T-helper 2 cell (primary cell): Measurements from ENCODE around the gene CTAG1A.
A peak's percentile ranks its signal among the peaks of the same experiment; 100 is the strongest.
"Not testable (repeated sequence)": the region's sequence is repeated elsewhere in the genome, so short reads cannot be mapped to it uniquely, and the experiment has no call there.

Experiments used
- DNase-seq, 5 experiments: peaks; one replicate each; pipeline versions ENCODE4 v3.0.0 to v3.0.0-alpha.2; 2012 to 2022

Gene CTAG1A

DNA sequence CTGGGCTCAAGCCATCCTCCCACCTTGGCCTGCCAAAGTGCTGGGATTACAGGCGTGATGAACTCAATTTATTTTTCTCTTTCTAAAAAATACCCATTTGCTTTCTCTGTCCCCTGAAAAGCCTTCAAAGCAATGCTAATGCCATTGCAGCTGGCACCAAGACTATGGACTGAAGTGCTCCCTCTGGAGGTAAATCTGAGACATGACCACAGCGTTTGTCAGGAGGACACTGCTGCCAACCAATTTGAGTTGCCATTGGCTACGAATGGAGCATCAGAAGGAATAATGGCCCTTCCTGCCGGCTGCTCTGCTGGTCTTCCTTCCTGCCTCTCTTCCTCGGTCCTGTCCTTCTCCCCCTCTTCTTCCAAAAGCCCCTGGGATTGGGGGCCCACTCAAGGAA, 9.9 kb upstream of the CTAG1A start:
- not testable (repeated sequence) for DNase-seq

DNA sequence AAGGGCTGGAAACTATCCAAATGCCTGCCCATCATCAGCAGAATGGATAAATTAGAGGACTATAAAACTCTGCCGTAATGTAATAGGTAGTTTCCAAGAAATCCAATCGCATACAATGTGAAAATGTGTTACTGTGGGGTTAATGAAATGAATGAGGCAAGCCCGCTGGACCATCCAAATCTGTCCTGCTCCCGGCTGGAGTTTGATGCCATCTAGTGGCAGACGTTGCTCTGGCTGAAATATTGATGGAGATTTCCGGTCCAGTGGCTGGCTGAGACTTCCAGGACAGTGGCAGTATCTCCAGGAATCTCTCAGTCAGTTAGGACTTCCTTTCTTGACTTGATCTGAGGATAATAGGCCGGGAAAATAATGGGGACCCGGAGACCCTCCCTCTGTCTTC, 1.9 kb upstream of the CTAG1A start:
- not testable (repeated sequence) for DNase-seq

DNA sequence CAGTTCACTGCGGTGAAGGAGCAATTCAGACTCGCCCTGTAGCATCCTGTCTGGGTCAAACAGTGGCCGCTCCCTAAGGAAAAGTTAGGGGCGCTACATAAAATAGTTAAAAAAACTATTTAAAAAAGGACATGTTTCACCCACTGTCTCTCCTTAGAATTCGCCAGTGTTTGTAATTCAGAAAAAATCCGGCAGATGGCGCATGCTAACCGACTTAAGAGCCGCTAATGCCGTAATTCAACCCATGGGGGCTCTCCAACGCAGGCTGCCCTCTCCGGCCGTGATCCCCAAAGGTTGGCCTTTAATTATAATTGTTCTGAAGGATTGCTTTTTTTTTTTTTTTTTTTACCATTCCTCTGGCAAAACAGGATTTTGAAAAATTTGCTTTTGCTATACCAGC, 5.5 kb downstream of the CTAG1A start:
- DNase-seq: not testable (repeated sequence)

DNA sequence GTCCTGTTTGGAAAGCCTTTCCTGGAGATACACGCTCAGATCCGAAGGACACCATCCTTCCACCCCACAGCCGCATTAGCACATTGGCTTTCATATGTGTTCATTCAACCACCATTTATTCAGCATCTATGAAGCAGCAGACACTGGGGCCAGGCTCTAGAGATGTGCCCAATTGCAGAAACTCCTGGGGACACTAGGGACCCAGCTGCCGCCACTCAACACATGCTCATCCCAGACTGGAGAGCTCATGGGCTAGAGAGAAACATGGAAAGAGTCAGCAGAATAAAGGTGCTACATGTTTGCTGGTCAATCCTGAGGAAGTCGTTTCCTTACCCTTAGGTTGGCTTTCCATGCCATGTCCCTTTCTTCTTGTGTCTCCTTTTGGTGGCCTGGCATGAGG, 7.6 kb downstream of the CTAG1A start:
- DNase-seq: no peak

DNA sequence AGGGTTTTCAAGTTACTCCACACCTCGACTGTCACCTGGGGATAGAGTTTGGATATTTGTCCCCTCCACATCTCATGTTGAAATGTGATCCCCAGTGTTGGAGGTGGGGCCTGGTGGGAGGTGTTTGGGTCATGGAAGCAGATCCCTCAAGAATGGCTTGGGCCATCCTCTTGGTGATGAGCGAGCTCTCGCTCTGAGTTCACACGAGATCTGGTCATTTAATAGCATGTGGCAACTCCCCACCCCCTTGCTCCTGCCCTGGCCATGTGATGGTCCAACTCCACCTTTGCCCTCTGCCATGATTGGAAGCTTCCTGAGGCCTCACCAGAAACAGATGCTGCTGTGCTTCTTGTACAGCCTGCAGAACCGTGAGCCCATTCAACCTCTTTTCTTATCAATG, 8.3 kb downstream of the CTAG1A start:
- DNase-seq: no peak

DNA sequence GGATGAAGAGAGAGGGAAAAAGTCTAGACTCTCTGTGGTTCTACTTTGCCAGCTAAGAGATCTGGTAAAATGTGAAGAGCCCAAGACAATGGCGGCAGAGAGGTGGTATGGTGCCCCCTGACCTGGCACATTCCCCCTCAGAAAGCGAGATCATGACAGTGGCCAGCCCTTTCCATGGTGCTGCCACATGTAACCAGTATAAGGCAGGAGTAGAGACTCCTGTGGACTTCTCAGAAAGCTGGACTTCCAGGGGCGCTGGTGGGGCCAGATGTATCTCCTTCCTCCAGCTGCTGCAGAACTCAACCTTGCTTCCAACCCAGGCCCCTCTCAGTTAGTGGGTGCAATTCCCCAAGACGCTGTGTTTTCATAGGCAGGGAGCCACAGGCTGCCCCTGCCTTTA, 9.6 kb downstream of the CTAG1A start:
- DNase-seq: no peak

DNA sequence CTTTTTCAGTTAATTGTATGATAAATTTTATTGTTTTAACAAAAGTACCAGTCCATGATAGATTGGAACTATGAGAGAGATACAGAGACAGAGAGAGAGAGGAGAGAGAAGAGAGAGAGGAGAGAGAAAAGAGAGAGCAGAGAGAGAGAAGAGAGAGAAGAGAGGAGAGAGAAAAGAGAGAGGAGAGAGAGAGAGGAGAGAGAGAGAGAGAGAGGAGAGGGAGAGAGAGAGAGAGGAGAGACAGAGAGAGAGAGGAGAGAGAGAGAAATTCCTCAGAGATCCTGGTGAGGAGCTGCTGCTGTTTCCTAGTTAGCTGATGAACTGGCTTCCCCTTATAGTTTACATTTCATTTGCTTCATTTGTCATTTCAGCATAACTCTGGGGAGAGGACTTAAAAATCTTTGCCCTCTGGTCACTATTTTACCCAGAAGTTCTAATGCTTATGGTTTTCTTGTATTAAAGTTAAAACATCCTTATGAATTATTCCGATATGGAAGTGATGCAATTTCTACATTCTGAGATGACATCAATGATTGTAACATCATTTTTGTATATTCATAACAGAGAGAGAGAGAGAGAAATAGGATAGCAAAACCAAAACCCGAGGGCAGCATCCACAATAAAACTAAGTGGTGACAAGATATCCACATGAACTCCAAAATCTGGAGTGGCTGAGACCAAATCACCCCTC, 10.8 kb downstream of the CTAG1A start:
- DNase-seq: no peak

DNA sequence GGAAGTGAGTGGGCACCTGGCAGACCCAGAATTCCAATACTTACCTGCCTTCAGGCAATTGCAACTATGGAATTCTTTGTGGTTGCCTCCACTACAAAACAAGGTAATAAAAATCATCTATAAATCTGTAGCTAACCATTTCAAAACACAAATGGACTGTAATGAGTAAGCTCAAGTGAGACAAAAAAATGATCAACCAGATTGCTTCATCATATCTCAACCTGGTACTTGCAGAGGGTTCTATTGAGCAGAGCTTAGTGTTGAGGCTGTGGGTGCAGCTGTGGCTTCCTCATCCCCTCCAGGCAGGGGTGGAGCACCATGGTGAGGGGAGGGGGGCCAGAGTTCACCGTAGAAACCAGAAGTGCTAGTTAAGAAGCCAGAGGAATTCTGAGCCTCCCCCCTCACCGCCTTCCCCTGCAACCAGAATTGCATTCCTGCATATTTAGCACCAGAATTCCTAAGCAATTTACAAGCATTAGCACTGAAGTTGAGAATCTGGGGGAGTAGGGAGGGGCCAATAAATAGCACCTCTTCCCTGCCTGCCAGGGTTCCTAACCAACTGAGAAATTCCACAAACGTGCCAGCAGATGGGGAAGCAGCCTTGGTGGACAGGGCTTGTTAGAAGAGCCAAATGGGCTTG, 11.5 kb downstream of the CTAG1A start:
- peak in 1 of 5 experiments; percentile 79 for DNase-seq

DNA sequence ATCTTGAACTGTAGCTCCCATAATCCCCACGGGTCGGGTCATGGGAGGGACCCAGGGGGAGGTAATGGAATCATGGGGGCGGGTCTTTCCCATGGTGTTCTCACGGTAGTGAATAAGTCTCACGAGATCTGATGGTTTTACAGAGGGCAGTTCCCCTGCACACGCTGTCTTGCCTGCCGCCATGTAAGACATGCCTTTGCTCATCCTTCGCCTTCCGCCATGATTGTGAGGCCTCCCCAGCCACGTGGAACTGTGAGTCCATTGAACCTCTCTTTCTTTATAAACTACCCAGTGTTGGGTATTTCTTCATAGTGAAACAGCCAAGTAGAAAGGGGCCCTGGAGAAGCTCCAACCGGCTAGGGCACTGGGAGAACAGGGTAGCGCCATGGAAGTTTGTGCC, 12.3 kb downstream of the CTAG1A start:
- DNase-seq: no peak

DNA sequence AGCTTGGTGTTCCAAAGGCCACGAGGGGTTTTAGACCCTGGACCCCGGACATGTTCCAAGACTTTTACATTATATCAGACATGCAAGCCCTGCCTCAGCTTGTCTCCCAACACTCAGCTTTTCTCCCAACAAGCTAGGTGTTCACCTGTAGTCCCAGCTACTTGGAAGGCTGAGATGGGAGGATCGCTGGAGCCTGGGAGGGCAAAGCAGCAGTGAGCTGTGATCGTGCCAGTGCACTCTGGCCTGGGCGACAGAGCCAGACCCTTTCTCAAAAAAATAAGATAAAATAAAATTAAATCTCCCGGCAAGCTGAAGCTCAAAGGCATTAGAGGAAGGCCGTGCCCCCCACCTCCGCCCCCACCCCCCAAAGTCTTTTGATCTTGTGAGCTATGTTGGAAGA, 13.7 kb downstream of the CTAG1A start:
- no peak for DNase-seq

DNA sequence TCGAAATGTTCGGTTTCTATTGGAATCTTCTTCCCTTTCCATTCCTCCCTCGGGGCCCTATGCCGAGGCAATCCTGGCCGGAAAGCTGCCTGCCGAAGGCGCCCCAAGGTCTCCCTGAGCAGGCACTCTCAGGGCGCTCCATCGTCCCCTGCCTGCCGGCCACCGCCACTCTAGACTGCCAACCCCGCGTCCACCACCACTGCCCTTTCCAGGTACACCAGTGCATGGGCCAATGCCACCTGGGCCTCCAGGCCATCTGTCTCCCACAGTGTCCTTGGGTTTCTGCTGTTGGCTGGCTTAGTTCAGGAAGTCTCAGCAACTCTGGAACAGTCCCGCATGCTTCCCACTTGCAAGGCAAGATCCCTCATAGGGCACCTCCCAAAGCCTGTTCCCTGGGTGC, 14.6 kb downstream of the CTAG1A start:
- no peak for DNase-seq

DNA sequence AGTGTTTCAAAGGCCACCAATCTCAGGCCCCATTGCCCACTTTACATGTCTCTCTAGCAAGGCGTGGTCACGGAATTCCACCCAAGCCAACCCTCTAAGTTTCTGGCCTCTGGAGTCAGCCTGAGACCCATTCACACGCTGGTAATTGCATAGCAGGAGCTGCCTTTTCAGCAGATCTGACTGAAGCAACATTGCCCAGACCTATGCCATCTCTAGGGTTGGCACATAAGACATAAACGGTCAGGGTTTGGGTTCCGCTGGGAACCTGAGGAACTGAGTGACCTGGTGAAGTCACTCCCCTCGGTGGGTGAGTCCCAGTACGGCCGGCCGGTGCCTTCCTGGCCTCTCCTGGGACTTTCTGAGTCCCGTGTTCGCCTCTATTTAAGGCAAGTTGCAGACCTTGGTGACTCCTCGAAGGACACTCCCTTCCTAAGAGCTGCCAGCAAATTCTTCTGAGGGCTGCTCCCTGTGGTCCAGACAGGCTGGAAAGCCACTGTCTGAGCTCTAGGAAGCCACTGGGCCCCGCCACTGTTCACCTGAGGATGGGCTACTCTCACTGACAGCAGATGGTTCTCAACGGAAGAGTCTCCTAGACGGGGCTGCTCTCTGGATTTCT, 15.9 kb downstream of the CTAG1A start:
- no peak for DNase-seq

DNA sequence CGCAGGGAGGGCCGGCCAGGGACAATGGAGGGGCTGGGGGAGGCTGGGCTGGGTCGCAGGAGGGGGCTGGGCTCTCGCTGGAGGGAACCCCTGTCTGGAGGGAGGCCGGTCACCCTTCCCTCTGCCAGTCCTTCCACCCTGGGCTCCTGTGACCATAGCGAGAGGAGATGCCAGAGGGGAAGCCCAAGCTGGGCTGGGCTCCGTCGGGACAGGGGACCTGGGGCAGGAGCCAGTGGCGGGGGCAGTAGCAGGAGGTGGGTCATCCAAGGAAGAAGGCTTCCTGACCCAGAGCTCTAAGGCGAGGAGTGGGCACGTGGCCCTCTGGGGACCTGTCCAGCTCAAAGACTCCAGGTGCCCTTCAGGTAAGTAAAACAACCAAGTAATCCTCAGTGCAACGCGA, 17.3 kb downstream of the CTAG1A start:
- DNase-seq: no peak

DNA sequence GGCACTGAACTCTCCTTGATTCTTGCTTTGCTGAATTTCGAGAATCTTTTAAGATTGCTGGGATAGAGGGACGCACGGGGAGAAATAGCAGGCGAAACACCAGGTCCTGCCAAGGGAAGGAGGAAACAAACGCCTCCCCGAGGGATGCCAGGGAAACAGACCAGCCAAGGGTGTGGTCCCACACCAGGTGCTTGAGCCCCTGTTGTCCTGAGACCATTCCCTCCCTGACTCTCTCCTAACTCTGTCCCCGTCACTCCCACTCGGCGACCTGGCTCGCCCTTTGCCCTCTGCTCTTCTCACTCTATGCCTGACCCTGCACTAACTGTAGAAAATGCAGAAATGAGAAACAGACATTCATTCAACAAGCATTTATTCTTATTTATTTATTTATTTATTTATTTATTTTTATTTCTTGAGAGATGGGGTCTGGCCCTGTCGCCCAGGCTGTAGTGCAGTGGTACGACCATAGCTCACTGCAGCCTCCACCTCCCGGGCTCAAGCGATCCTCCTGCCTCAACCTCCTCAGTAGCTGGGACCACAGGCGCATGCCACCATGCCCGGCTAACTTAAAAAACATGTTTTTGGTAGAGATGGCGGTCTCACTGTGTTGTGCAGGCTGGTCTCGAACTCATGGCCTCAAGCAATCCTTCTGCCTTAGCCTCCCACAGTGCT, 18.0 kb downstream of the CTAG1A start:
- DNase-seq: no peak

DNA sequence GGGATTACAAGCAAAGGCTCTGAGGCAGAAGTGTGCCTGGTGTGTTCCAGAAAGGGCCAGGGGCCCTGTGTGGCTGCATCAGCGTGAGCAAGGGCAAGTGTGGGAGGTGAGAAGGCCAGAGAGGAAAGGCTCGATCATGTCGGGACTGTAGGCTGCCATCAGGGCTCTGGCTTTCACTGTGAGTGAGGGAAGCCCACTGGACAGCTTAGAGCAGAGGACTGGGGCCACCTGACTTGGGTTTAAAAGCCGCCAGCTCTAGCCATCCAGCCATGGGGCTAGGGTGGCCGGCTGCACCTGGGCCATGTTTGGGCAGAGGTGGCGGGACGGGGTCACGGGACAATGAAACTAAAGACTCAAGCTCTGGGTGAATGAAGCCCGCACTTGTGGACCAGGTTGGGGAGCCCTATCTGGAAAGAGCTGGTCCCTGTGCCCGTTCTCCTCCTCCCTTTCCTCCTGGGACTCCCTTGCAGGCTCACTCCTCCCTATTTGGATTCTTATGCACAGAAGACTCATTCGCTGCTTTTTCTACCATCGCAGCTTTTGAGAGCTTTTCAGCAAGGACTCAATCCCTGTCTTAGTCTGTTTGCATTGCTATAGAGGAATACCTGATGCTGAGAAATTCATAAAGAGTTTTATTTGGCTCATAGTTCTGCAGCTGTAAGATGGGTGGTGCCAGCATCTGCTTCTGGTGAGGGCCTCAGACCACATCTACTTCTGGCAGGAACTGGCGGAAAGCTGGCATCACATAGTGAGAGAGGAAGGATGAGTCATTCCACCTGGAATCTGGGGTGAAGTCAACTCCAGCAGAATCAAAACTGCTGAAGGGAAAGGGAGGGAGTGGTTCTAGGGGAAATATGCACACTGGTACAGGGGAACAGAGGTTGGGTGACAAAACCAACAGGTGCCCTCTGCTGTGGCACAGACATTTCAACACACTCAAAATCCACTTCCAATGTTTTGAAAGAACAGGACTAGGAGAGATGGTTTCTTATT, 18.8 kb downstream of the CTAG1A start:
- no peak for DNase-seq

DNA sequence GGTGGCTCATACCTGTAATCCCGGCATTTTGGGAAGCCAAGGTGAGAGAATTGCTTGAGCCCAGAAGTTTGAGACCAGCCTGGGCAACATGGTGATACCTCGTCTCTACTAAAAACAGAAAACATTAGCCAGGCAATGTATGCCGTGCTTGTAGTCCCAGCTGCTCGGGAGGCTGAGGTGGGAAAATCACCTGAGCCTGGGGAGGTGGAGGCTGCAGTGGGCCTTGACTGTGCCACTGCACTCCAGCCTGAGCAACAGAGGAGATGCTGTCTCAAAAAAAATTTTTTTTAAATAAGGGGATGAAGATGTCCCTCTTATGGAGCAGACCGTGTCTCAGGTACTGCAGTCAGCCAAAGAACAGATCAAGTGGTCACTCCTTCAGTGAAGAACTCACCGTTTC, 20.6 kb downstream of the CTAG1A start:
- no peak for DNase-seq

DNA sequence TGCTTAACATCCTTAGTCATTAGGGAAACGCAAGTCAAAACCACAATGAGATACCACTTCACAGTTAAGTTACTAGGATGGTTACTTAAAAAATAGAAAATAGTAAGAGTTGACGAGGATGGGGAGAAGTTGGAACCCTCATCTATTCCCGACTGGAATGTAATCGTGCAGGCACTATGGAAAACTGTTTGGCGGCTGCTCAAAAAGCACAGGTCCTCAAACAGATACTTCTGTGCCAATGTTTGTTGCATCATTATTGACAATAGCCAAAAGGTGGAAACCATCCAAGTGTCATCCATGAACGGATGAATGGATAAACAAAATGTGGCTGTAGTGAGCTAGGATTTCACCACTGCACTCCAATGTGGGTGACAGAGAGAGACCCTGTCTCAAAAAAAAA, 22.4 kb downstream of the CTAG1A start:
- no peak for DNase-seq

DNA sequence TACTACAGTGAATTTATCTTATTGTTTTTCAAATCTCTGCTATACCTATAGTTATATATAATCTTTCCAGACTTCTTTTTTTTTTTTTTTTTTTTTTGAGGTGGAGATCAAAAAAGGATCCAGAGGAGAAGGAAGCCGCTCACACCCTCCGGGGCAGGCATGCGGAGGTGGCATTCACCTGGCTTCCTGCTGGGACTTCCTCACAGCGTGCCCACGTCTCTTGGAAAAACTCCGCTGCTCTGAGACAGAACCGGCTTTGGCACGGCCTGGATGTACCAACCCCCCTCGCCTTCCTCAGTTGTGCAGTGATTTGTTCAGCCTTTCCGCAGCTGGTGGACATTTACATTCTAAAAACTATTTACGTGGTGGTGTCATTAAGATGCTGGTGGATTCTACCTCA, 23.0 kb downstream of the CTAG1A start:
- DNase-seq: not testable (repeated sequence)

DNA sequence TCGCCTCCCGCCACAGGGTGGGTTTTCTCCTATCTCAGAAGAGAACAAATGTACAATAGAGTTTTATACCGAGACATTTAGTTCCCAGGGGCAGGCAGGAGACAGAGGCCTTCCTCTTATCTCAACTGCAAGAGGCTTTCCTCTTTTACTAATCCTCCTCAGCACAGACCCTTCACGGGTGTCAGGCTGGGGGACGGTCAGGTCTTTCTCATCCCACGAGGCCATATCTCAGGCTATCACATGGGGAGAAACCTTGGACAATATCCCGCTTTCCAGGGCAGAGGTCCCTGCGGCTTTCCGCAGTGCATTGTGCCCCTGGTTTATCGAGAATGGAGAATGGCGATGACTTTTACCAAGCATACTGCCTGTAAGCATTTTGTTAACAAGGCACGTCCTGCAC, 23.9 kb downstream of the CTAG1A start:
- not testable (repeated sequence) for DNase-seq

DNA sequence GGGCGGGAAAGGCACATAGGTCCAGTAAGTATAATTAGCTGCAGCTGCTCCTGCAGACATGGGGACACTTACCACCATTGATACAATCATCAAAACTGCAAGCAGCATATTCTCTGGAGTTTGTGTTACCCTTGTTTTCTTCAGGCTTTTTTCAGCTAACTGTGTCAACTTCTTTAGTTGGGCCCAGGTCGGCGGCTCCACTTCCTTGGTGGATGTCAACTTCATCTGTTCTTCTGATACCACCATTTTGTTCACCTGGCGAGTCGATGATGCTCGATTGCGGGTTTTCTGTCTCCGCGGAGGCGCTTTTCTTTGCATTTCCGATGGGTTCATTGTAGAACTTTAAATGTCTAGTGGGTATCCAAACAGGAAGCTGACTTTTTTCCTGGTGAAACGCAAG, 26.2 kb downstream of the CTAG1A start:
- DNase-seq: not testable (repeated sequence)

DNA sequence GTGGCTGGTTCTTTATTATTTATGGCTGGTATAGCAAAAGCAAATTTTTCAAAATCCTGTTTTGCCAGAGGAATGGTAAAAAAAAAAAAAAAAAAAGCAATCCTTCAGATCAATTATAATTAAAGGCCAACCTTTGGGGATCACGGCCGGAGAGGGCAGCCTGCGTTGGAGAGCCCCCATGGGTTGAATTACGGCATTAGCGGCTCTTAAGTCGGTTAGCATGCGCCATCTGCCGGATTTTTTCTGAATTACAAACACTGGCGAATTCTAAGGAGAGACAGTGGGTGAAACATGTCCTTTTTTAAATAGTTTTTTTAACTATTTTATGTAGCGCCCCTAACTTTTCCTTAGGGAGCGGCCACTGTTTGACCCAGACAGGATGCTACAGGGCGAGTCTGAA, 28.7 kb downstream of the CTAG1A start:
- not testable (repeated sequence) for DNase-seq

DNA sequence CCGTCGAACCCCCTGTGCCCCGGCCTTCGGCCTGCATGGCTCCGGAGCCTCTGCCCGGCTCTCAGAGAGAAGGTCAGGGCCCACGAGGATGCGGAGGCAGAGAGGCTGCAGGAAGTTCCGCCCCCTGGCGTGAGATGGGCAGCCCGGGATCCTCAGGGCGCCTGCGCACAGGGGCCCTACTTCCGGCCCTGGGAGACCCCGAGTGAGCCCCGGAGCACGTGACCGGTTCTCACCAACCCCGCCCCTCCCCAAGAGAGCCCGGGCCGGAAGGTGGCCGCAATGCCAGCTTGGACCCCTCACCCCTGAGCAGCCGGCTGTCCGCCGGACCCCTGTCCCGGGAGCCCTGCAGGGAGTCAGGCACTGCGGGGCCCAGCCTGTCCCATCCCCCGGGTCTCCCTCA, 34.2 kb downstream of the CTAG1A start, which contains the start of gene CTAG1B:
Gene CTAG1B, minus strand, starts transcription at position 101 of the 400 bp plus-strand sequence. Its CDS starts 64 bp downstream, at position 37.
- DNase-seq: not testable (repeated sequence)
